Measurements from ENCODE around the gene SMAP1. TPM values are rescaled to one million over a fixed set of nuclear protein-coding genes. Genes with fewer than 3 reads are reported as not detected.

The SMAP1 gene
- total and polyA plus RNA-seq, 2 experiments from 2014 or later, result 31.1 to 34.6 TPM

DNA sequence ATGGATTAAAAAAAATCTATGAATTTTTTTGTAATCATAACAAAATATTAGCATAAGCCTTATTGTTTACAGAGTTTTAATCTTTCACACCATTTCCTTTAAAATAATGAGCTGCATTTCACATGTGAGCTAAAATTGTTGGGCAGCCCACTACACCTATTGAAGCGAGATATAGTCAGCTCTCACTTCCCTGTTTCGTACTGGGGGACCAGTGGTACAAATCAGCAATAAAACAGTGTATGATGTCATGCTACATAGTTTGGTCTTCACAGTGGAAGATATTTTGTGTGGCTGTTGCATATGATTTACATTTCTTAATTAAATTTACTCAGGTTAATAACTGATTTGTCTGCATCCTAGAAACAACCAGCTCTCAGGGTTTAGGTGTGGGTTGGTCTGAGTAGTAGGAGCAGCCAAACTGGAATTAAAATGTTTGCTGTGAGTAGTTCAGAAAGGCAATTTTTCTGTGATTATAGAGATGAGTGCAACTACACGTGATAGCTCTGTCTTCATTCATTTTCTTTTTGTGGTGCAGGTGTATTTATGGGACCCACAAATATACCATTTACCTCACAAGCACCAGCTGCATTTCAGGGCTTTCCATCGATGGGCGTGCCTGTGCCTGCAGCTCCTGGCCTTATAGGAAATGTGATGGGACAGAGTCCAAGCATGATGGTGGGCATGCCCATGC, 189.8 kb downstream of the SMAP1 start:
- no peak for ATAC-seq
- Histone ChIP-seq H4K20me1 (replicated peaks; ENCODE audit: insufficient read depth) (no peaks in the 10 kb centered on the region), H3K36me3 (ENCODE audit: insufficient read depth) (no peaks in the 10 kb centered on the region), H2AFZ (no peak overlapping the region), H3K27ac (ENCODE audit: low read depth) (no peak overlapping the region), H3F3A (replicated peaks; ENCODE audit: low read depth) (no peaks in the 10 kb centered on the region), H3K4me3 (no peak overlapping the region), H3K79me2 (replicated peaks; ENCODE audit: insufficient read depth) (no peaks in the 10 kb centered on the region), H3K4me2 (no peak overlapping the region), H3K27me3 (ENCODE audit: insufficient read depth) (no peaks in the 10 kb centered on the region), H3K4me1 (ENCODE audit: insufficient read depth) (no peaks in the 10 kb centered on the region), H3K9me2 (ENCODE audit: insufficient read depth) (no peaks in the 10 kb centered on the region)
- Mint-ChIP-seq H3K27ac (no peak overlapping the region), H3K27me3 (ENCODE audit: insufficient read depth, low read depth, poor library complexity) (no peaks in the 10 kb centered on the region), H3K9me3 (no peaks in the 10 kb centered on the region), H3K4me3 (no peak overlapping the region), H3K36me3 (ENCODE audit: low read depth) (no peaks in the 10 kb centered on the region), H3K4me1 (peaks cover 3% of the 10 kb centered on the region; the same call in 2 of the 3 replicates)
- TF ChIP-seq, protein P1, sequence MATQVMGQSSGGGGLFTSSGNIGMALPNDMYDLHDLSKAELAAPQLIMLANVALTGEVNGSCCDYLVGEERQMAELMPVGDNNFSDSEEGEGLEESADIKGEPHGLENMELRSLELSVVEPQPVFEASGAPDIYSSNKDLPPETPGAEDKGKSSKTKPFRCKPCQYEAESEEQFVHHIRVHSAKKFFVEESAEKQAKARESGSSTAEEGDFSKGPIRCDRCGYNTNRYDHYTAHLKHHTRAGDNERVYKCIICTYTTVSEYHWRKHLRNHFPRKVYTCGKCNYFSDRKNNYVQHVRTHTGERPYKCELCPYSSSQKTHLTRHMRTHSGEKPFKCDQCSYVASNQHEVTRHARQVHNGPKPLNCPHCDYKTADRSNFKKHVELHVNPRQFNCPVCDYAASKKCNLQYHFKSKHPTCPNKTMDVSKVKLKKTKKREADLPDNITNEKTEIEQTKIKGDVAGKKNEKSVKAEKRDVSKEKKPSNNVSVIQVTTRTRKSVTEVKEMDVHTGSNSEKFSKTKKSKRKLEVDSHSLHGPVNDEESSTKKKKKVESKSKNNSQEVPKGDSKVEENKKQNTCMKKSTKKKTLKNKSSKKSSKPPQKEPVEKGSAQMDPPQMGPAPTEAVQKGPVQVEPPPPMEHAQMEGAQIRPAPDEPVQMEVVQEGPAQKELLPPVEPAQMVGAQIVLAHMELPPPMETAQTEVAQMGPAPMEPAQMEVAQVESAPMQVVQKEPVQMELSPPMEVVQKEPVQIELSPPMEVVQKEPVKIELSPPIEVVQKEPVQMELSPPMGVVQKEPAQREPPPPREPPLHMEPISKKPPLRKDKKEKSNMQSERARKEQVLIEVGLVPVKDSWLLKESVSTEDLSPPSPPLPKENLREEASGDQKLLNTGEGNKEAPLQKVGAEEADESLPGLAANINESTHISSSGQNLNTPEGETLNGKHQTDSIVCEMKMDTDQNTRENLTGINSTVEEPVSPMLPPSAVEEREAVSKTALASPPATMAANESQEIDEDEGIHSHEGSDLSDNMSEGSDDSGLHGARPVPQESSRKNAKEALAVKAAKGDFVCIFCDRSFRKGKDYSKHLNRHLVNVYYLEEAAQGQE (IDR thresholded peaks at IDR 0.05; ENCODE audit: unreplicated experiment), result no peak
- TF ChIP-seq POLR2AphosphoS5 (IDR thresholded peaks at IDR 0.05; ENCODE audit: low read depth) (no peak), ZNF114 (CRISPR knock-in tag; IDR thresholded peaks at IDR 0.05) (no peak), NANOG (IDR thresholded peaks at IDR 0.05; ENCODE audit: borderline replicate concordance) (no peak), EZH2 (IDR thresholded peaks at IDR 0.05; ENCODE audit: low read depth, unreplicated experiment) (no peak), STAT1 (IDR thresholded peaks at IDR 0.05; ENCODE audit: unreplicated experiment) (no peak), CREB1 (CRISPR knock-in tag; IDR thresholded peaks at IDR 0.05; ENCODE audit: low read depth) (no peak), ZNF331 (CRISPR knock-in tag; IDR thresholded peaks at IDR 0.05; ENCODE audit: low read depth) (no peak), JUNB (IDR thresholded peaks at IDR 0.05; ENCODE audit: unreplicated experiment) (no peak), EZH2phosphoT487 (IDR thresholded peaks at IDR 0.05; ENCODE audit: unreplicated experiment) (no peak)
- TF ChIP-seq, protein P2, sequence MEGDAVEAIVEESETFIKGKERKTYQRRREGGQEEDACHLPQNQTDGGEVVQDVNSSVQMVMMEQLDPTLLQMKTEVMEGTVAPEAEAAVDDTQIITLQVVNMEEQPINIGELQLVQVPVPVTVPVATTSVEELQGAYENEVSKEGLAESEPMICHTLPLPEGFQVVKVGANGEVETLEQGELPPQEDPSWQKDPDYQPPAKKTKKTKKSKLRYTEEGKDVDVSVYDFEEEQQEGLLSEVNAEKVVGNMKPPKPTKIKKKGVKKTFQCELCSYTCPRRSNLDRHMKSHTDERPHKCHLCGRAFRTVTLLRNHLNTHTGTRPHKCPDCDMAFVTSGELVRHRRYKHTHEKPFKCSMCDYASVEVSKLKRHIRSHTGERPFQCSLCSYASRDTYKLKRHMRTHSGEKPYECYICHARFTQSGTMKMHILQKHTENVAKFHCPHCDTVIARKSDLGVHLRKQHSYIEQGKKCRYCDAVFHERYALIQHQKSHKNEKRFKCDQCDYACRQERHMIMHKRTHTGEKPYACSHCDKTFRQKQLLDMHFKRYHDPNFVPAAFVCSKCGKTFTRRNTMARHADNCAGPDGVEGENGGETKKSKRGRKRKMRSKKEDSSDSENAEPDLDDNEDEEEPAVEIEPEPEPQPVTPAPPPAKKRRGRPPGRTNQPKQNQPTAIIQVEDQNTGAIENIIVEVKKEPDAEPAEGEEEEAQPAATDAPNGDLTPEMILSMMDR (conservative IDR thresholded peaks at IDR 0.05; ENCODE audit: low read depth in 2 of 2), result no peak
- TF ChIP-seq, protein P3, sequence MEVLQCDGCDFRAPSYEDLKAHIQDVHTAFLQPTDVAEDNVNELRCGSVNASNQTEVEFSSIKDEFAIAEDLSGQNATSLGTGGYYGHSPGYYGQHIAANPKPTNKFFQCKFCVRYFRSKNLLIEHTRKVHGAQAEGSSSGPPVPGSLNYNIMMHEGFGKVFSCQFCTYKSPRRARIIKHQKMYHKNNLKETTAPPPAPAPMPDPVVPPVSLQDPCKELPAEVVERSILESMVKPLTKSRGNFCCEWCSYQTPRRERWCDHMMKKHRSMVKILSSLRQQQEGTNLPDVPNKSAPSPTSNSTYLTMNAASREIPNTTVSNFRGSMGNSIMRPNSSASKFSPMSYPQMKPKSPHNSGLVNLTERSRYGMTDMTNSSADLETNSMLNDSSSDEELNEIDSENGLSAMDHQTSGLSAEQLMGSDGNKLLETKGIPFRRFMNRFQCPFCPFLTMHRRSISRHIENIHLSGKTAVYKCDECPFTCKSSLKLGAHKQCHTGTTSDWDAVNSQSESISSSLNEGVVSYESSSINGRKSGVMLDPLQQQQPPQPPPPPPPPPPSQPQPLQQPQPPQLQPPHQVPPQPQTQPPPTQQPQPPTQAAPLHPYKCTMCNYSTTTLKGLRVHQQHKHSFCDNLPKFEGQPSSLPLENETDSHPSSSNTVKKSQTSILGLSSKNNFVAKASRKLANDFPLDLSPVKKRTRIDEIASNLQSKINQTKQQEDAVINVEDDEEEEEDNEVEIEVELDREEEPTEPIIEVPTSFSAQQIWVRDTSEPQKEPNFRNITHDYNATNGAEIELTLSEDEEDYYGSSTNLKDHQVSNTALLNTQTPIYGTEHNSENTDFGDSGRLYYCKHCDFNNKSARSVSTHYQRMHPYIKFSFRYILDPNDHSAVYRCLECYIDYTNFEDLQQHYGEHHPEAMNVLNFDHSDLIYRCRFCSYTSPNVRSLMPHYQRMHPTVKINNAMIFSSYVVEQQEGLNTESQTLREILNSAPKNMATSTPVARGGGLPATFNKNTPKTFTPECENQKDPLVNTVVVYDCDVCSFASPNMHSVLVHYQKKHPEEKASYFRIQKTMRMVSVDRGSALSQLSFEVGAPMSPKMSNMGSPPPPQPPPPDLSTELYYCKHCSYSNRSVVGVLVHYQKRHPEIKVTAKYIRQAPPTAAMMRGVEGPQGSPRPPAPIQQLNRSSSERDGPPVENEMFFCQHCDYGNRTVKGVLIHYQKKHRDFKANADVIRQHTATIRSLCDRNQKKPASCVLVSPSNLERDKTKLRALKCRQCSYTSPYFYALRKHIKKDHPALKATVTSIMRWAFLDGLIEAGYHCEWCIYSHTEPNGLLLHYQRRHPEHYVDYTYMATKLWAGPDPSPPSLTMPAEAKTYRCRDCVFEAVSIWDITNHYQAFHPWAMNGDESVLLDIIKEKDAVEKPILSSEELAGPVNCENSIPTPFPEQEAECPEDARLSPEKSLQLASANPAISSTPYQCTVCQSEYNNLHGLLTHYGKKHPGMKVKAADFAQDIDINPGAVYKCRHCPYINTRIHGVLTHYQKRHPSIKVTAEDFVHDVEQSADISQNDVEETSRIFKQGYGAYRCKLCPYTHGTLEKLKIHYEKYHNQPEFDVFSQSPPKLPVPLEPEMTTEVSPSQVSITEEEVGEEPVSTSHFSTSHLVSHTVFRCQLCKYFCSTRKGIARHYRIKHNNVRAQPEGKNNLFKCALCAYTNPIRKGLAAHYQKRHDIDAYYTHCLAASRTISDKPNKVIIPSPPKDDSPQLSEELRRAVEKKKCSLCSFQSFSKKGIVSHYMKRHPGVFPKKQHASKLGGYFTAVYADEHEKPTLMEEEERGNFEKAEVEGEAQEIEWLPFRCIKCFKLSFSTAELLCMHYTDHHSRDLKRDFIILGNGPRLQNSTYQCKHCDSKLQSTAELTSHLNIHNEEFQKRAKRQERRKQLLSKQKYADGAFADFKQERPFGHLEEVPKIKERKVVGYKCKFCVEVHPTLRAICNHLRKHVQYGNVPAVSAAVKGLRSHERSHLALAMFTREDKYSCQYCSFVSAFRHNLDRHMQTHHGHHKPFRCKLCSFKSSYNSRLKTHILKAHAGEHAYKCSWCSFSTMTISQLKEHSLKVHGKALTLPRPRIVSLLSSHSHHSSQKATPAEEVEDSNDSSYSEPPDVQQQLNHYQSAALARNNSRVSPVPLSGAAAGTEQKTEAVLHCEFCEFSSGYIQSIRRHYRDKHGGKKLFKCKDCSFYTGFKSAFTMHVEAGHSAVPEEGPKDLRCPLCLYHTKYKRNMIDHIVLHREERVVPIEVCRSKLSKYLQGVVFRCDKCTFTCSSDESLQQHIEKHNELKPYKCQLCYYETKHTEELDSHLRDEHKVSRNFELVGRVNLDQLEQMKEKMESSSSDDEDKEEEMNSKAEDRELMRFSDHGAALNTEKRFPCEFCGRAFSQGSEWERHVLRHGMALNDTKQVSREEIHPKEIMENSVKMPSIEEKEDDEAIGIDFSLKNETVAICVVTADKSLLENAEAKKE (CRISPR knock-in tag; IDR thresholded peaks at IDR 0.05), result no peak
- no peak for DNase-seq (ENCODE audit: low spot score)
